Mesenchymal stem cell (in vitro differentiated cells and primary cell): ENCODE results near the gene LRRC41.
"Not testable (repeated sequence)": the region's sequence is repeated elsewhere in the genome, so short reads cannot be mapped to it uniquely, and the experiment has no call there.

ENCODE experiments used
- DNase-seq: peaks from one replicate; pipeline ENCODE4 v3.0.0-alpha.2; 2013
- H2AFZ ChIP-seq: one replicate; pipeline ENCODE4 v1.6.1; 2013; ENCODE audit warnings: low read depth, mild to moderate bottlenecking, control low read depth, inconsistent platforms, low read length, moderate library complexity
- H2AK5ac ChIP-seq: 2 replicates; pipeline ENCODE4 v1.6.1; 2013; ENCODE audit warnings: low read length, moderate library complexity, mild to moderate bottlenecking, inconsistent platforms; ENCODE audit not compliant: severe bottlenecking
- H2BK120ac ChIP-seq: one replicate; pipeline ENCODE4 v1.6.1; 2013; ENCODE audit warnings: low read depth, mild to moderate bottlenecking, inconsistent platforms, low read length, moderate library complexity
- H2BK12ac ChIP-seq, 2 experiments: one replicate each; pipeline ENCODE4 v1.6.1; 2013; ENCODE audit warnings: inconsistent platforms in 2 of 2, low read length in 2 of 2, mild to moderate bottlenecking in 2 of 2, moderate library complexity in 2 of 2, control low read depth in 1 of 2
- H2BK15ac ChIP-seq: one replicate; pipeline ENCODE4 v1.6.1; 2013; ENCODE audit warnings: mild to moderate bottlenecking, low read depth, inconsistent platforms; ENCODE audit not compliant: poor library complexity, severe bottlenecking
- H2BK5ac ChIP-seq: 2 replicates; pipeline ENCODE4 v1.6.1; 2013; ENCODE audit warnings: low read depth, mild to moderate bottlenecking, low read length, control low read depth, inconsistent platforms; ENCODE audit not compliant: poor library complexity, severe bottlenecking
- H3K14ac ChIP-seq, 2 experiments: one replicate each; pipeline ENCODE4 v1.6.1; 2013; ENCODE audit warnings: inconsistent platforms in 2 of 2, low read length in 2 of 2, control low read depth in 1 of 2, mild to moderate bottlenecking in 1 of 2, moderate library complexity in 1 of 2
- H3K18ac ChIP-seq, 2 experiments: one replicate each; pipeline ENCODE4 v1.6.1; 2013; ENCODE audit warnings: inconsistent platforms in 2 of 2, low read length in 2 of 2, control low read depth in 1 of 2, low read depth in 1 of 2, mild to moderate bottlenecking in 1 of 2
- H3K23ac ChIP-seq, 2 experiments: one replicate each; pipeline ENCODE4 v1.6.1; 2013; ENCODE audit warnings: inconsistent platforms in 2 of 2, low read length in 2 of 2, mild to moderate bottlenecking in 2 of 2, moderate library complexity in 2 of 2, control low read depth in 1 of 2
- H3K27ac ChIP-seq: 2 replicates; pipeline ENCODE4 v1.5.1; 2013; ENCODE audit warnings: mild to moderate bottlenecking, moderate library complexity, low read length, control low read depth, inconsistent platforms; ENCODE audit not compliant: poor library complexity, severe bottlenecking
- H3K27me3 ChIP-seq, 2 experiments: 2 replicates each; pipeline versions ENCODE4 v1.6.1 to v1.7.0; 2013; ENCODE audit warnings: low read length in 2 of 2, mild to moderate bottlenecking in 2 of 2, moderate library complexity in 2 of 2, control low read depth in 1 of 2, inconsistent platforms in 1 of 2; ENCODE audit not compliant: control insufficient read depth in 1 of 2, insufficient read depth in 1 of 2
- H3K36me3 ChIP-seq, 2 experiments: 2 replicates each; pipeline versions ENCODE4 v1.6.1 to v1.7.0; 2013; ENCODE audit warnings: low read length in 2 of 2, control low read depth in 1 of 2, inconsistent platforms in 1 of 2, low read depth in 1 of 2, mild to moderate bottlenecking in 1 of 2; ENCODE audit not compliant: insufficient read depth in 2 of 2, control insufficient read depth in 1 of 2
- H3K4ac ChIP-seq, 2 experiments: one replicate each; pipeline ENCODE4 v1.6.1; 2013; ENCODE audit warnings: inconsistent platforms in 2 of 2, low read length in 2 of 2, mild to moderate bottlenecking in 2 of 2, moderate library complexity in 2 of 2, control low read depth in 1 of 2, low read depth in 1 of 2
- H3K4me1 ChIP-seq: 2 replicates; pipeline ENCODE4 v1.6.1; 2013; ENCODE audit warnings: low read depth, low read length, control low read depth; ENCODE audit not compliant: control insufficient read depth, insufficient read depth
- H3K4me2 ChIP-seq: 2 replicates; pipeline ENCODE4 v1.6.1; 2013; ENCODE audit warnings: low read length, mild to moderate bottlenecking, inconsistent platforms; ENCODE audit not compliant: poor library complexity, severe bottlenecking
- H3K4me3 ChIP-seq, 2 experiments: 2 replicates each; pipeline versions ENCODE4 v1.5.1 to v1.7.0; 2013; ENCODE audit warnings: low read length in 2 of 2, mild to moderate bottlenecking in 2 of 2, control low read depth in 1 of 2, low read depth in 1 of 2; ENCODE audit not compliant: insufficient read depth in 1 of 2
- H3K79me1 ChIP-seq: replicated peaks from 2 replicates; pipeline ENCODE4 v1.6.1; 2013; ENCODE audit warnings: mild to moderate bottlenecking, control low read depth, low read length, inconsistent platforms; ENCODE audit not compliant: poor library complexity, severe bottlenecking
- H3K9ac ChIP-seq: 2 replicates; pipeline ENCODE4 v1.7.0; 2013; ENCODE audit warnings: mild to moderate bottlenecking, low read length, moderate library complexity
- H3K9me3 ChIP-seq: 2 replicates; pipeline ENCODE4 v1.7.0; 2013; ENCODE audit warnings: mild to moderate bottlenecking, low read length; ENCODE audit not compliant: control insufficient read depth
- H4K8ac ChIP-seq: one replicate; pipeline ENCODE4 v1.6.1; 2013; ENCODE audit warnings: inconsistent platforms, mild to moderate bottlenecking, low read length, moderate library complexity
- H4K91ac ChIP-seq: one replicate; pipeline ENCODE4 v1.6.1; 2013; ENCODE audit warnings: mild to moderate bottlenecking, low read length, inconsistent platforms
- WGBS: methylation state at CpG from one replicate; pipeline ENCODE4 v1.1.7; 2013; ENCODE audit warnings: mixed read lengths; 5-methylcytosine and 5-hydroxymethylcytosine counted together

Gene LRRC41

DNA sequence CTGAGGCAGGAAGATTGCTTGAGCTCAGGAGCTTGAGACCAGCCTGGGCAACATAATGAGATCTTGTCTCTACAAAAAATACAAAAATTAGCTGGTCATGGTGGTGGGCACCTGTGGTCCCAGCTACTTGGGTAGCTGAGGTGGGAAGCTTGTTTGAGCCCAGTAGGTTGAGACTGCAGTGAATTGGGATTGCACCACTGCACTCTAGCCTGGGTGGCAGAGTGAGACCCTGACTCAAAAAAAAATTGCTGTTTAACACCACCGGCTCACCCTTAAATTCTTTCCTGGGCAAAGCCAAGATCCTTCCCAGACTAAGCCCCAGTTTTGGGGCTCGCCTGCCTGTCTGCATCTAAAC lies 30.6 kb upstream of the LRRC41 start:
- H3K23ac ChIP-seq, result no peak overlapping the region
- H3K36me3 ChIP-seq, result no peaks in the 10 kb centered on the region
- peaks cover 6% of the 10 kb centered on the region for H3K4me1 ChIP-seq
- no peak overlapping the region for H2BK15ac ChIP-seq
- H3K27me3 ChIP-seq, result no peaks in the 10 kb centered on the region
- no peak overlapping the region for H2BK120ac ChIP-seq
- peak overlapping the region; percentile 51 for H2AK5ac ChIP-seq
- H3K14ac ChIP-seq, result no peak overlapping the region
- no peak overlapping the region for H3K4ac ChIP-seq
- no peak overlapping the region for H2BK12ac ChIP-seq
- H4K91ac ChIP-seq, result no peak overlapping the region
- no peak for DNase-seq
- H3K4me2 ChIP-seq, result no peak overlapping the region
- no peak overlapping the region for H3K4me3 ChIP-seq
- H4K8ac ChIP-seq, result peak overlapping the region; percentile 69
- H3K18ac ChIP-seq, result no peak overlapping the region
- H3K79me1 ChIP-seq, result peaks cover 3% of the 10 kb centered on the region
- no peak overlapping the region for H3K27ac ChIP-seq
- no peak overlapping the region for H2AFZ ChIP-seq
- H3K9ac ChIP-seq, result no peak overlapping the region
- H2BK5ac ChIP-seq, result no peak overlapping the region
- no peaks in the 10 kb centered on the region for H3K9me3 ChIP-seq
- 83% methylated on average over 2 of the region's 2 CpGs for WGBS

DNA sequence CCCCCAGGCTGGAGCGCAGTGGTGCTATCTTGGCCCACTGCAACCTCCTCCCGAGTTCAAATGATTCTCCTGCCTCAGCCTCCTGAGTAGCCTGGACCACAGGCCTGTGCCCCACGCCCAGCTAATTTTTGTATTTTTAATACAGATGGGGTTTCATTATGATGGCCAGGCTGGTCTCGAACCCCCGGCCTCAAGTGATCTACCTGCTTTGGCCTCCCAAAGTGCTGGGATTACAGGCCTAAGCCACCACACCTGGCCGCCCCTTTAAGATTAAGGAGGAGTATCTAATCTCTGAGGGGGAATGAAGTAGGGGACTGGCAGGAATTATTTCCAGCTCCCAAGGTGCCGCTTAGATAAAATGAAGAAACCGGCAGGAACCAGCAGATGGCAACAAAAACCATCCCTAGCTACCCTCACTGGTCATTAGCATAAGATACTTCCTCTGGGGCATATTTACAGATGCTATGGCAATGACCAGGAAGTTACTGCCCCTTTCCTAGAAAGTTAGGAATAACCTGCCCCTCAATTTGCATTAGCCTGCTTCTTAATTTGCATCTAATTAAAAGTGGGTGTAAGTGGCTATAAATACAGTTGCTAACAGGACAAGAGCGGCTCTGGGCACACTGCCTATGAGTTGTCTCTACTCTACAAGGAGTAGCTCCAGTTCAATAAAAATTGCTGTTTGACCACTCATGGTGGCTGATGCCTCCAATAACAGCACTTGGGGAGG lies 30.0 kb upstream of the LRRC41 start:
- no peak overlapping the region for H4K91ac ChIP-seq
- no peak overlapping the region for H2BK15ac ChIP-seq
- peaks cover 4% of the 10 kb centered on the region for H3K79me1 ChIP-seq
- no peak overlapping the region for H3K23ac ChIP-seq
- H2AFZ ChIP-seq, result no peak overlapping the region
- peak overlapping the region in 1 of 2 experiments; percentile 3 for H3K18ac ChIP-seq
- no peak overlapping the region for H2BK120ac ChIP-seq
- H3K4me3 ChIP-seq, result no peak overlapping the region
- no peaks in the 10 kb centered on the region for H3K9me3 ChIP-seq
- peak overlapping the region; percentile 91 for H2AK5ac ChIP-seq
- no peak overlapping the region for H3K9ac ChIP-seq
- DNase-seq, result peak; percentile 59
- no peak overlapping the region for H3K14ac ChIP-seq
- no peaks in the 10 kb centered on the region for H3K27me3 ChIP-seq
- H3K4me1 ChIP-seq, result peaks cover 6% of the 10 kb centered on the region
- H2BK5ac ChIP-seq, result no peak overlapping the region
- WGBS, result 87% methylated on average over 9 of the region's 9 CpGs
- H3K27ac ChIP-seq, result peak overlapping the region; percentile 72
- no peak overlapping the region for H3K4me2 ChIP-seq
- H3K4ac ChIP-seq, result no peak overlapping the region
- H4K8ac ChIP-seq, result peak overlapping the region; percentile 69
- no peaks in the 10 kb centered on the region for H3K36me3 ChIP-seq
- H2BK12ac ChIP-seq, result no peak overlapping the region

DNA sequence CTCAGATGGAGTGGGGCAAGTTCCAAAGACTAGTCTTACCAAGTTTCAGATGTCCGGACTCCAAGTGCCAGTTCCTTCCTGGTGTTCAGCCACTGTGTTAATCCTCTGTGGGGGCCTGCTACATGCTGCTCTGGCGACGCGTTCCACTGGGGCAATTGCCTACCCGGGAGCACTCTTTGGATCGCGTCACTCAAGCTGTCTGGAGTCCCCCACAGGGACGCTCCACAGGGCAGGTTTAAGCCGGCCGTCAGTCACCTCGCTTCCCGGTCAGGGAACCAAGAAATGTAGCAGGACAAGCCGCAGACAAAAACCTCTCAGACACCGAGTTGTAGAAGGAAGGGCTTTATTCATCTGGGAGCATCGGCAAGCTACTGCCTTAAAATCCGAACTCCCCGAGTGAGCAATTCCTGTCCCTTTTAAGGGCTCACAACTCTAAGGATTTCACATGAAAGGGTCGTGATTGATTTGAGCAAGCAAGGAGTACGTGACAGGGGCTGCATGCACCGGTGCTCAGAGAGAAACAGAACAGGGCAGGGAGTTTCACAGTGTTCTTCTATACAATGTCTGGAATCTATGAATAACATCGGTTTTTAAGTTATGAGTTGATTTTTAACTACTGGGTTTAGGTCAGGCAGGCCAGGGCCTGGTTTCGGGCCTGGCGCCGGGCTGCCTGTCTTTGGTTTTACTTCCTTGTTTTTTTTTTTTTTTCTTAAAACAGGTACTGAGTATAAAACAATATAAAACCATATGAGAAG lies 28.5 kb upstream of the LRRC41 start:
- H3K14ac ChIP-seq, H2AFZ ChIP-seq, DNase-seq, H3K36me3 ChIP-seq, H3K27me3 ChIP-seq, H4K91ac ChIP-seq, H3K18ac ChIP-seq, H3K23ac ChIP-seq, H3K4ac ChIP-seq, H2BK12ac ChIP-seq, H2BK15ac ChIP-seq, H3K9me3 ChIP-seq, H3K4me1 ChIP-seq, H2AK5ac ChIP-seq, H2BK120ac ChIP-seq, H2BK5ac ChIP-seq, H4K8ac ChIP-seq, H3K9ac ChIP-seq, H3K79me1 ChIP-seq: not testable (repeated sequence)
- H3K4me2 ChIP-seq, result peak overlapping the region; percentile 26
- peak overlapping the region; percentile 83 for H3K27ac ChIP-seq
- WGBS, result 90% methylated on average over 21 of the region's 24 CpGs
- H3K4me3 ChIP-seq, result peak overlapping the region in 1 of 2 experiments; percentile 32

GRCh38 chr1:46330381-46330780 lies 27.0 kb upstream of the LRRC41 start:
- not testable (repeated sequence) for H3K27me3 ChIP-seq, H2BK5ac ChIP-seq, H3K36me3 ChIP-seq, H3K79me1 ChIP-seq, H3K4me3 ChIP-seq, H3K14ac ChIP-seq, H2AK5ac ChIP-seq, H3K4ac ChIP-seq, H3K23ac ChIP-seq, DNase-seq, H4K91ac ChIP-seq, H3K9ac ChIP-seq, H2BK120ac ChIP-seq, H4K8ac ChIP-seq, H3K4me1 ChIP-seq, H3K4me2 ChIP-seq, H3K9me3 ChIP-seq, H2BK15ac ChIP-seq, H3K27ac ChIP-seq, H2BK12ac ChIP-seq, H3K18ac ChIP-seq, H2AFZ ChIP-seq
- WGBS, result 93% methylated on average over 2 of the region's 2 CpGs
